K562 (cell line): Measurements from ENCODE around the gene LRP2. TPM values are rescaled to one million over a fixed set of nuclear protein-coding genes. Genes with fewer than 3 reads are reported as not detected.

Source experiments
- ATAC-seq: fragments of 200-7000 bp; cut with Tn5 transposase; 3 replicates; pipeline ENCODE4 v1.9.1; 2020; ENCODE audit warnings: moderate library complexity
- BruUV-seq: library from RNA; stranded (reverse); fragments of 400-500 nt; replicated peaks from 2 replicates; lab custom pipeline; 2021; lab: Mats Ljungman, UMichigan
- CTCF ChIA-PET: fragments of 300-600 bp; formaldehyde crosslinking; extraction: SDS; loops from one replicate; lab custom pipeline; 2021; ENCODE audit warnings: low intra/inter-chr PET ratio; lab: Yijun Ruan, JAX
- POLR2A ChIA-PET: fragments of 300-600, 350-650 bp; sonication (Branson Sonifier 250); formaldehyde crosslinking; extraction: SDS; loops from one replicate; lab custom pipeline; 2021; ENCODE audit warnings: antibody characterized with exemption, inconsistent platforms; lab: Yijun Ruan, JAX
- DNase-seq, 4 experiments: peaks; one replicate each; pipeline versions ENCODE4 v3.0.0 to v3.0.0-alpha.2; 2011 to 2018; ENCODE audit warnings: low spot score in 3 of 4, mixed read lengths in 3 of 4; ENCODE audit errors: extremely low read depth in 1 of 4
- FAIRE-seq: peaks from 2 replicates; lab custom pipeline; 2011; peaks lifted over from hg19 to GRCh38; lab: Jason Lieb, UNC
- H2AFZ ChIP-seq: 2 replicates; pipeline ENCODE4 v1.6.0; 2011; ENCODE audit warnings: low read depth, low read length, control low read depth, inconsistent platforms
- H3K27ac ChIP-seq: fragments of 200-600 bp; 3 replicates; pipeline ENCODE4 v1.8.0; 2011; ENCODE audit warnings: low read depth, mild to moderate bottlenecking, control low read depth, inconsistent platforms, low read length, moderate library complexity, mixed read lengths; ENCODE audit errors: extremely low read depth
- H3K27me3 ChIP-seq, 2 experiments: fragments of 300-600 bp in 1 of 2; 2 replicates in 1 of 2; 3 replicates in 1 of 2; pipeline versions ENCODE4 v1.6.0 to v1.8.0; 2011; ENCODE audit warnings: inconsistent platforms in 2 of 2, low read length in 2 of 2, mild to moderate bottlenecking in 1 of 2, mixed read lengths in 1 of 2, moderate library complexity in 1 of 2; ENCODE audit not compliant: control insufficient read depth in 2 of 2, insufficient read depth in 2 of 2
- H3K36me3 ChIP-seq: fragments of 300-600 bp; 3 replicates; pipeline ENCODE4 v1.8.0; 2011; ENCODE audit warnings: mild to moderate bottlenecking, low read length, inconsistent platforms; ENCODE audit not compliant: control insufficient read depth, insufficient read depth
- H3K4me1 ChIP-seq, 2 experiments: fragments of 200-600 bp in 1 of 2; replicated peaks in 1 of 2; 2 replicates in 1 of 2; 3 replicates in 1 of 2; pipeline versions ENCODE4 v1.5.1 to v1.8.0; 2011; ENCODE audit warnings: inconsistent platforms in 2 of 2, low read length in 2 of 2, mild to moderate bottlenecking in 1 of 2, mixed read lengths in 1 of 2, moderate library complexity in 1 of 2; ENCODE audit not compliant: control insufficient read depth in 2 of 2, insufficient read depth in 2 of 2
- H3K4me2 ChIP-seq: 2 replicates; pipeline ENCODE4 v1.6.1; 2011; ENCODE audit warnings: low read length, control low read depth, inconsistent platforms, mixed read lengths; ENCODE audit not compliant: insufficient read depth
- H3K4me3 ChIP-seq: fragments of 200-600 bp; sonication (generic), shearing (Covaris generic); 2 replicates; pipeline ENCODE4 v1.5.1; 2016; ENCODE audit warnings: control low read depth, inconsistent platforms
- H3K79me2 ChIP-seq: fragments of 200-600 bp; 3 replicates; pipeline ENCODE4 v1.8.0; 2011; ENCODE audit warnings: low read length, inconsistent platforms; ENCODE audit not compliant: control insufficient read depth, insufficient read depth
- H3K9ac ChIP-seq, 2 experiments: 2 replicates each; pipeline versions ENCODE4 v1.6.0 to v1.6.1; 2011; ENCODE audit warnings: low read depth in 2 of 2, low read length in 2 of 2, control low read depth in 1 of 2, inconsistent platforms in 1 of 2, mild to moderate bottlenecking in 1 of 2, mixed read lengths in 1 of 2; ENCODE audit not compliant: insufficient read depth in 1 of 2
- H3K9me1 ChIP-seq: one replicate; pipeline ENCODE4 v1.6.0; 2011; ENCODE audit warnings: inconsistent platforms, mild to moderate bottlenecking, low read length, moderate library complexity; ENCODE audit not compliant: control insufficient read depth, insufficient read depth
- H3K9me3 ChIP-seq: replicated peaks from 2 replicates; pipeline ENCODE4 v1.5.1; 2011; ENCODE audit warnings: low read depth, low read length, inconsistent platforms; ENCODE audit not compliant: control insufficient read depth, insufficient read depth
- H4K20me1 ChIP-seq: replicated peaks from 2 replicates; pipeline ENCODE4 v1.6.1; 2011; ENCODE audit warnings: low read length, inconsistent platforms, mixed read lengths; ENCODE audit not compliant: control insufficient read depth, insufficient read depth
- BCOR ChIP-seq: fragments of 450-650 bp; IDR thresholded peaks from 2 replicates; pipeline ENCODE4 v1.6.1; 2016
- CTBP1 ChIP-seq: fragments of 450-650 bp; IDR thresholded peaks from 2 replicates; pipeline ENCODE4 v1.6.1; 2016; ENCODE audit warnings: borderline replicate concordance
- KLF10 ChIP-seq: fragments of 250-450 bp; sonication (Bioruptor Pico); IDR thresholded peaks from 2 replicates; pipeline ENCODE4 v1.6.1; 2021; ENCODE audit warnings: matching md5 sums
- MCM5 ChIP-seq: fragments of 450-650 bp; IDR thresholded peaks from 2 replicates; pipeline ENCODE4 v1.6.1; 2016; ENCODE audit warnings: low read depth
- MEF2A ChIP-seq: IDR thresholded peaks from 2 replicates; pipeline ENCODE4 v1.6.1; 2011; ENCODE audit warnings: low read depth, mild to moderate bottlenecking, low read length, moderate library complexity; ENCODE audit not compliant: control insufficient read depth
- SMC3 ChIP-seq: conservative IDR thresholded peaks from 2 replicates; pipeline ENCODE4 v1.6.1; 2011; ENCODE audit warnings: low read depth, low read length, improper control_type of control experiment; ENCODE audit not compliant: insufficient read depth
- TBL1XR1 ChIP-seq, 2 experiments: IDR thresholded peaks; 2 replicates each; pipeline ENCODE4 v1.6.1; 2012; ENCODE audit warnings: improper control_type of control experiment in 2 of 2, low read length in 2 of 2, mild to moderate bottlenecking in 1 of 2
- ZNF24 ChIP-seq: fragments of 450-650 bp; IDR thresholded peaks from 2 replicates; pipeline ENCODE4 v1.6.1; 2016
- ZNF507 ChIP-seq: conservative IDR thresholded peaks from 2 replicates; pipeline ENCODE4 v1.6.1; 2017; ENCODE audit warnings: missing genetic modification characterization, missing compliant biosample characterization
- WGBS: fragments of 100-300 bp; shearing (Covaris generic); methylation state at CpG from one replicate; pipeline ENCODE4 v1.1.6; 2016; ENCODE audit warnings: low coverage, mixed read lengths; ENCODE audit not compliant: insufficient coverage; ENCODE audit errors: missing lambda C conversion rate; 5-methylcytosine and 5-hydroxymethylcytosine counted together
- in situ Hi-C: fragments of 300-500 bp; cut with MboI; formaldehyde crosslinking; loops from 4 replicates; pipeline ENCODE4 v1.15.0; 2018; ENCODE audit warnings: inconsistent platforms, mixed read lengths
- intact Hi-C: fragments of 100-400 bp; cut with micrococcal nuclease; formaldehyde crosslinking; loops from 2 replicates; pipeline ENCODE4 v1.14.2; 2022
- polyA plus RNA-seq, 8 experiments: library from polyadenylated mRNA; depleted of rRNA in 4 of 8; stranded (reverse) in 5 of 8; unstranded in 3 of 8; fragments of >200 nt; fragmentation: Nextera tagmentation in 2 of 8; fragmentation: Illumina TruSeq in 1 of 8; extraction: Ambion mirVana in 2 of 8; extraction: Trizol in 1 of 8; gene quantifications; 2 replicates each; pipeline versions ENCODE4 v1.2.1 to v1.2.3, GENCODE V29; 2011 to 2014; ENCODE audit warnings: inconsistent platforms in 1 of 8, missing spikeins in 1 of 8
- total RNA-seq, 7 experiments: library from RNA; depleted of rRNA in 6 of 7; stranded (reverse); fragments of >200 nt in 6 of 7; fragmentation: Illumina TruSeq in 2 of 7; extraction: Trizol in 2 of 7; gene quantifications; 2 replicates each; pipeline versions ENCODE4 v1.2.1 to v1.2.3, GENCODE V29; 2011 to 2021; ENCODE audit warnings: low replicate concordance in 1 of 7
- TF ChIP-seq, protein P1 (sequence below): fragments of 200-800 bp; sonication (Bioruptor generic); IDR thresholded peaks from 2 replicates; pipeline ENCODE4 v1.6.1; 2017; ENCODE audit warnings: missing genetic modification characterization, missing compliant biosample characterization
- TF ChIP-seq, protein P2 (sequence below): sonication (generic); formaldehyde crosslinking; IDR thresholded peaks from 2 replicates; pipeline ENCODE4 v1.5.0; 2020; ENCODE audit warnings: missing genetic modification reagents
- TF ChIP-seq, protein P3 (sequence below): sonication (generic); formaldehyde crosslinking; IDR thresholded peaks from 2 replicates; pipeline ENCODE4 v1.8.0; 2022; ENCODE audit warnings: missing genetic modification reagents, mild to moderate bottlenecking, borderline replicate concordance
- TF ChIP-seq, protein P4 (sequence below): fragments of 250-450 bp; sonication (Bioruptor Pico); IDR thresholded peaks from 2 replicates; pipeline ENCODE4 v1.4.0; 2020; ENCODE audit warnings: mild to moderate bottlenecking, moderate library complexity
- TF ChIP-seq, protein P5 (sequence below), 2 experiments: fragments of 200-800 bp in 1 of 2; sonication (Bioruptor generic) in 1 of 2; sonication (generic) in 1 of 2; formaldehyde crosslinking in 1 of 2; IDR thresholded peaks in 1 of 2; conservative IDR thresholded peaks in 1 of 2; 2 replicates each; pipeline versions ENCODE4 v1.5.0 to v1.6.1; 2016 to 2020; ENCODE audit warnings: missing compliant biosample characterization in 1 of 2, missing genetic modification characterization in 1 of 2, missing genetic modification reagents in 1 of 2

LRP2 gene
- total and polyA plus RNA-seq, 9 of the 15 experiments (the other 6 are each of a cell fraction or from before 2014, with no cell fraction given), result 0.04 to 0.18 (median 0.11) TPM; not detected in 1

DNA sequence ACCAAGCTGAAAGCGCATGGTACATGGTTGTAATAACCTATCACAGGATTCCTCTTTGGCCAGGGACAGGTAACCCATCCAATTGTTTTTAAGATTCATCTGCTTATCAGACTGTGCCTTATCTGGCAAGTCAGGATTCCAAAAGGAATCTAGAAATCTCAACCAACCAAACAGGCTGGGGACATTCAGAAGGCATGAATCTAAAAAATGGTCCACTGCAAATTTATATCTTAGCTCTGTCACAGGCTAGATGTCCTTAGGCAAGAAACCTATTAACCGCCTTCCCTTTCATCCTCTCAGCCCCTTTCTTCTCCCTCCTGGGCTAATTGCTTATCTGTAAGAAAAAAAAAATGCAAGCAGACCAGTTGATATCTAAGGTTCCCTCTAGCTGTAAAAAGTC is 4.3 kb downstream of the LRP2 start:
- POLR2A ChIA-PET, result interaction anchor here (0.7 kb wide), 1 partner anchor 8 kb away, joined by 3 read pairs; no protein-coding TSS in a partner anchor
- Histone ChIP-seq H3K9me3 (no peaks in the 10 kb centered on the region), H3K27ac (no peak overlapping the region), H3K9ac (no peak overlapping the region), H3K79me2 (no peaks in the 10 kb centered on the region), H3K27me3 (peaks cover 25 to 28% of the 10 kb centered on the region in 2 experiments), H2AFZ (no peak overlapping the region), H3K4me1 (peaks cover 0 to 14% of the 10 kb centered on the region in 2 experiments; a peak in 2 of 5 replicates), H3K4me2 (no peak overlapping the region), H3K4me3 (no peak overlapping the region), H3K9me1 (no peaks in the 10 kb centered on the region), H3K36me3 (no peaks in the 10 kb centered on the region), H4K20me1 (no peaks in the 10 kb centered on the region)
- no peak for FAIRE-seq
- DNase-seq, result no peak
- no peak for ATAC-seq
- BruUV-seq, result no TSS peak
- WGBS, result 7% methylated on average over 2 of the region's 2 CpGs
- CTCF ChIA-PET, result no interaction called here
- intact Hi-C loops (no loop called here), in situ Hi-C loops (no loop called here)
- TF ChIP-seq, protein P1, sequence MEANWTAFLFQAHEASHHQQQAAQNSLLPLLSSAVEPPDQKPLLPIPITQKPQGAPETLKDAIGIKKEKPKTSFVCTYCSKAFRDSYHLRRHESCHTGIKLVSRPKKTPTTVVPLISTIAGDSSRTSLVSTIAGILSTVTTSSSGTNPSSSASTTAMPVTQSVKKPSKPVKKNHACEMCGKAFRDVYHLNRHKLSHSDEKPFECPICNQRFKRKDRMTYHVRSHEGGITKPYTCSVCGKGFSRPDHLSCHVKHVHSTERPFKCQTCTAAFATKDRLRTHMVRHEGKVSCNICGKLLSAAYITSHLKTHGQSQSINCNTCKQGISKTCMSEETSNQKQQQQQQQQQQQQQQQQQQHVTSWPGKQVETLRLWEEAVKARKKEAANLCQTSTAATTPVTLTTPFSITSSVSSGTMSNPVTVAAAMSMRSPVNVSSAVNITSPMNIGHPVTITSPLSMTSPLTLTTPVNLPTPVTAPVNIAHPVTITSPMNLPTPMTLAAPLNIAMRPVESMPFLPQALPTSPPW (CRISPR knock-in tag), result no peak
- TF ChIP-seq SMC3 (no peak), MEF2A (no peak), ZNF507 (tag) (no peak), ZNF24 (no peak), MCM5 (no peak), BCOR (no peak), CTBP1 (no peak), TBL1XR1 (IDR thresholded peaks at IDR 0.05; ENCODE audit: low read length in 2 of 2) (no peak), KLF10 (no peak)
- TF ChIP-seq, protein P2, sequence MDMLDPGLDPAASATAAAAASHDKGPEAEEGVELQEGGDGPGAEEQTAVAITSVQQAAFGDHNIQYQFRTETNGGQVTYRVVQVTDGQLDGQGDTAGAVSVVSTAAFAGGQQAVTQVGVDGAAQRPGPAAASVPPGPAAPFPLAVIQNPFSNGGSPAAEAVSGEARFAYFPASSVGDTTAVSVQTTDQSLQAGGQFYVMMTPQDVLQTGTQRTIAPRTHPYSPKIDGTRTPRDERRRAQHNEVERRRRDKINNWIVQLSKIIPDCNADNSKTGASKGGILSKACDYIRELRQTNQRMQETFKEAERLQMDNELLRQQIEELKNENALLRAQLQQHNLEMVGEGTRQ, result no peak
- TF ChIP-seq, protein P3, sequence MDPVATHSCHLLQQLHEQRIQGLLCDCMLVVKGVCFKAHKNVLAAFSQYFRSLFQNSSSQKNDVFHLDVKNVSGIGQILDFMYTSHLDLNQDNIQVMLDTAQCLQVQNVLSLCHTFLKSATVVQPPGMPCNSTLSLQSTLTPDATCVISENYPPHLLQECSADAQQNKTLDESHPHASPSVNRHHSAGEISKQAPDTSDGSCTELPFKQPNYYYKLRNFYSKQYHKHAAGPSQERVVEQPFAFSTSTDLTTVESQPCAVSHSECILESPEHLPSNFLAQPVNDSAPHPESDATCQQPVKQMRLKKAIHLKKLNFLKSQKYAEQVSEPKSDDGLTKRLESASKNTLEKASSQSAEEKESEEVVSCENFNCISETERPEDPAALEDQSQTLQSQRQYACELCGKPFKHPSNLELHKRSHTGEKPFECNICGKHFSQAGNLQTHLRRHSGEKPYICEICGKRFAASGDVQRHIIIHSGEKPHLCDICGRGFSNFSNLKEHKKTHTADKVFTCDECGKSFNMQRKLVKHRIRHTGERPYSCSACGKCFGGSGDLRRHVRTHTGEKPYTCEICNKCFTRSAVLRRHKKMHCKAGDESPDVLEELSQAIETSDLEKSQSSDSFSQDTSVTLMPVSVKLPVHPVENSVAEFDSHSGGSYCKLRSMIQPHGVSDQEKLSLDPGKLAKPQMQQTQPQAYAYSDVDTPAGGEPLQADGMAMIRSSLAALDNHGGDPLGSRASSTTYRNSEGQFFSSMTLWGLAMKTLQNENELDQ (CRISPR knock-in tag), result no peak
- TF ChIP-seq, protein P4, sequence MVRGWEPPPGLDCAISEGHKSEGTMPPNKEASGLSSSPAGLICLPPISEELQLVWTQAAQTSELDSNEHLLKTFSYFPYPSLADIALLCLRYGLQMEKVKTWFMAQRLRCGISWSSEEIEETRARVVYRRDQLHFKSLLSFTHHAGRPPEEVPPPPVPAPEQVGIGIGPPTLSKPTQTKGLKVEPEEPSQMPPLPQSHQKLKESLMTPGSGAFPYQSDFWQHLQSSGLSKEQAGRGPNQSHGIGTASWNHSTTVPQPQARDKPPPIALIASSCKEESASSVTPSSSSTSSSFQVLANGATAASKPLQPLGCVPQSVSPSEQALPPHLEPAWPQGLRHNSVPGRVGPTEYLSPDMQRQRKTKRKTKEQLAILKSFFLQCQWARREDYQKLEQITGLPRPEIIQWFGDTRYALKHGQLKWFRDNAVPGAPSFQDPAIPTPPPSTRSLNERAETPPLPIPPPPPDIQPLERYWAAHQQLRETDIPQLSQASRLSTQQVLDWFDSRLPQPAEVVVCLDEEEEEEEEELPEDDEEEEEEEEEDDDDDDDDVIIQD (CRISPR knock-in tag), result no peak
- TF ChIP-seq, protein P5, sequence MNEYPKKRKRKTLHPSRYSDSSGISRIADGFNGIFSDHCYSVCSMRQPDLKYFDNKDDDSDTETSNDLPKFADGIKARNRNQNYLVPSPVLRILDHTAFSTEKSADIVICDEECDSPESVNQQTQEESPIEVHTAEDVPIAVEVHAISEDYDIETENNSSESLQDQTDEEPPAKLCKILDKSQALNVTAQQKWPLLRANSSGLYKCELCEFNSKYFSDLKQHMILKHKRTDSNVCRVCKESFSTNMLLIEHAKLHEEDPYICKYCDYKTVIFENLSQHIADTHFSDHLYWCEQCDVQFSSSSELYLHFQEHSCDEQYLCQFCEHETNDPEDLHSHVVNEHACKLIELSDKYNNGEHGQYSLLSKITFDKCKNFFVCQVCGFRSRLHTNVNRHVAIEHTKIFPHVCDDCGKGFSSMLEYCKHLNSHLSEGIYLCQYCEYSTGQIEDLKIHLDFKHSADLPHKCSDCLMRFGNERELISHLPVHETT (CRISPR knock-in tag; conservative IDR thresholded peaks at IDR 0.05 in 1 of 2, IDR thresholded peaks at IDR 0.05 in 1 of 2), result no peak
